Kidney (tissue), 14 donors: ENCODE data around the gene DNAJA2. TPM values are rescaled to one million over a fixed set of nuclear protein-coding genes. Genes with fewer than 3 reads are reported as not detected.

Experiments
- DNase-seq, 5 donors: peaks; one replicate each; pipeline ENCODE4 v3.0.0-alpha.2; 2013 to 2020
- FAIRE-seq: peaks from 2 replicates; lab custom pipeline; 2012; peaks lifted over from hg19 to GRCh38; lab: Jason Lieb, UNC
- H3K27ac ChIP-seq, 2 donors: one replicate each; pipeline ENCODE4 v1.7.0; 2013; ENCODE audit warnings: low read depth in 2 of 2, low read length in 2 of 2, inconsistent platforms in 1 of 2
- H3K27me3 ChIP-seq: one replicate; pipeline ENCODE4 v1.7.1; 2013; ENCODE audit warnings: low read length, inconsistent platforms; ENCODE audit not compliant: control insufficient read depth, insufficient read depth
- H3K36me3 ChIP-seq, 3 donors: one replicate each; pipeline versions ENCODE4 v1.7.0 to v1.7.1; 2013; ENCODE audit warnings: low read length in 3 of 3, control low read depth in 1 of 3, inconsistent platforms in 1 of 3; ENCODE audit not compliant: insufficient read depth in 3 of 3, control insufficient read depth in 2 of 3
- H3K4me1 ChIP-seq, 3 donors: one replicate each; pipeline versions ENCODE4 v1.7.0 to v1.7.1; 2013; ENCODE audit warnings: low read length in 3 of 3, inconsistent platforms in 1 of 3, low read depth in 1 of 3; ENCODE audit not compliant: control insufficient read depth in 2 of 3, insufficient read depth in 2 of 3
- H3K4me3 ChIP-seq, 3 donors: one replicate each; pipeline versions ENCODE4 v1.7.0 to v1.8.1; 2013; ENCODE audit warnings: low read length in 3 of 3, control low read depth in 1 of 3, inconsistent platforms in 1 of 3
- H3K9ac ChIP-seq, 3 donors: one replicate each; pipeline versions ENCODE4 v1.7.0 to v1.7.1; 2013; ENCODE audit warnings: low read length in 3 of 3, control low read depth in 1 of 3, inconsistent platforms in 1 of 3
- H3K9me3 ChIP-seq, 3 donors: one replicate each; pipeline versions ENCODE4 v1.7.0 to v1.7.1; 2013; ENCODE audit warnings: low read length in 3 of 3, control low read depth in 1 of 3, inconsistent platforms in 1 of 3; ENCODE audit not compliant: control insufficient read depth in 2 of 3, insufficient read depth in 1 of 3
- CTCF ChIP-seq: IDR thresholded peaks from 3 replicates; pipeline ENCODE4 v1.5.1; 2012; ENCODE audit warnings: mild to moderate bottlenecking, moderate library complexity, borderline replicate concordance; ENCODE audit not compliant: insufficient read depth; ENCODE audit errors: extremely low read depth
- intact Hi-C: fragments of 100-400 bp; cut with DNase I; formaldehyde crosslinking; loops from one replicate; pipeline ENCODE4 v1.11.1; 2022
- polyA plus RNA-seq: library from polyadenylated mRNA; stranded (reverse); fragments of 350-450 nt; fragmentation: Illumina TruSeq; extraction: RNeasy Lipid Tissue Mini Kit (QIAGEN cat#74804); gene quantifications from one replicate; pipeline ENCODE4 v1.2.3, GENCODE V29; 2014; ENCODE audit warnings: low read depth, low replicate concordance; ENCODE audit not compliant: insufficient read depth
- total RNA-seq: library from RNA; stranded (reverse); fragmentation: NEBNext Ultra II Directional; extraction: Animal tissue kit (Norgen Biotek cat#: 25700); gene quantifications from one replicate; pipeline ENCODE4 v1.2.1, GENCODE V29; 2021
- donor health status: control.
- donor health status: control.
- donor health status: control.
- donor health status: control.
- donor health status: control.
- donor health status: DM: yes; HTN: yes; CAD: no.
- donor health status: Normal renal cell carcinoma (clear cell type).

DNAJA2 gene
- total and polyA plus RNA-seq, 2 donors from 2014 or later = 47.3 to 54.4 TPM

- intact Hi-C loops = no loop called here
- no peaks in the 10 kb centered on the region for H3K27me3 ChIP-seq
- DNase-seq = no peak
- no peak overlapping the region for H3K4me3 ChIP-seq
- no peak overlapping the region for H3K27ac ChIP-seq
- no peak for FAIRE-seq
- no peak overlapping the region for H3K9ac ChIP-seq
- H3K4me1 ChIP-seq = peaks cover 5 to 18% (median 11%) of the 10 kb centered on the region in 3 donors
- no peak for TF ChIP-seq CTCF
- H3K36me3 ChIP-seq = peaks cover 6 to 34% (median 17%) of the 10 kb centered on the region in 3 donors
- no peaks in the 10 kb centered on the region for H3K9me3 ChIP-seq
Measured at GRCh38 chr16:46970089-46970488, 3.4 kb downstream of the DNAJA2 start.

- Histone ChIP-seq H3K9ac (no peak overlapping the region), H3K9me3 (no peaks in the 10 kb centered on the region), H3K4me1 (peaks cover 0 to 12% (median 6%) of the 10 kb centered on the region in 3 donors), H3K27ac (no peak overlapping the region), H3K27me3 (no peaks in the 10 kb centered on the region), H3K4me3 (no peak overlapping the region), H3K36me3 (peaks cover 12 to 51% (median 26%) of the 10 kb centered on the region in 3 donors)
- intact Hi-C loops = no loop called here
- FAIRE-seq (no peak), DNase-seq (no peak)
- TF ChIP-seq CTCF = no peak
Measured at GRCh38 chr16:46968063-46968435, 5.4 kb downstream of the DNAJA2 start.

- no peak for TF ChIP-seq CTCF
- no peak overlapping the region for H3K9ac ChIP-seq
- DNase-seq (no peak), FAIRE-seq (no peak)
- H3K27me3 ChIP-seq = no peaks in the 10 kb centered on the region
- H3K27ac ChIP-seq = no peak overlapping the region
- intact Hi-C loops = no loop called here
- H3K4me3 ChIP-seq = no peak overlapping the region
- peaks cover 0 to 5% (median 3%) of the 10 kb centered on the region in 3 donors for H3K4me1 ChIP-seq
- no peaks in the 10 kb centered on the region for H3K9me3 ChIP-seq
- peaks cover 16 to 65% (median 37%) of the 10 kb centered on the region in 3 donors for H3K36me3 ChIP-seq
Measured at GRCh38 chr16:46962629-46963028, 10.8 kb downstream of the DNAJA2 start.
